ENCODE measurements around the gene PBXIP1.
"Not testable (repeated sequence)": the region's sequence is repeated elsewhere in the genome, so short reads cannot be mapped to it uniquely, and the experiment has no call there.

Gene PBXIP1, protein sequence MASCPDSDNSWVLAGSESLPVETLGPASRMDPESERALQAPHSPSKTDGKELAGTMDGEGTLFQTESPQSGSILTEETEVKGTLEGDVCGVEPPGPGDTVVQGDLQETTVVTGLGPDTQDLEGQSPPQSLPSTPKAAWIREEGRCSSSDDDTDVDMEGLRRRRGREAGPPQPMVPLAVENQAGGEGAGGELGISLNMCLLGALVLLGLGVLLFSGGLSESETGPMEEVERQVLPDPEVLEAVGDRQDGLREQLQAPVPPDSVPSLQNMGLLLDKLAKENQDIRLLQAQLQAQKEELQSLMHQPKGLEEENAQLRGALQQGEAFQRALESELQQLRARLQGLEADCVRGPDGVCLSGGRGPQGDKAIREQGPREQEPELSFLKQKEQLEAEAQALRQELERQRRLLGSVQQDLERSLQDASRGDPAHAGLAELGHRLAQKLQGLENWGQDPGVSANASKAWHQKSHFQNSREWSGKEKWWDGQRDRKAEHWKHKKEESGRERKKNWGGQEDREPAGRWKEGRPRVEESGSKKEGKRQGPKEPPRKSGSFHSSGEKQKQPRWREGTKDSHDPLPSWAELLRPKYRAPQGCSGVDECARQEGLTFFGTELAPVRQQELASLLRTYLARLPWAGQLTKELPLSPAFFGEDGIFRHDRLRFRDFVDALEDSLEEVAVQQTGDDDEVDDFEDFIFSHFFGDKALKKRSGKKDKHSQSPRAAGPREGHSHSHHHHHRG

DNA sequence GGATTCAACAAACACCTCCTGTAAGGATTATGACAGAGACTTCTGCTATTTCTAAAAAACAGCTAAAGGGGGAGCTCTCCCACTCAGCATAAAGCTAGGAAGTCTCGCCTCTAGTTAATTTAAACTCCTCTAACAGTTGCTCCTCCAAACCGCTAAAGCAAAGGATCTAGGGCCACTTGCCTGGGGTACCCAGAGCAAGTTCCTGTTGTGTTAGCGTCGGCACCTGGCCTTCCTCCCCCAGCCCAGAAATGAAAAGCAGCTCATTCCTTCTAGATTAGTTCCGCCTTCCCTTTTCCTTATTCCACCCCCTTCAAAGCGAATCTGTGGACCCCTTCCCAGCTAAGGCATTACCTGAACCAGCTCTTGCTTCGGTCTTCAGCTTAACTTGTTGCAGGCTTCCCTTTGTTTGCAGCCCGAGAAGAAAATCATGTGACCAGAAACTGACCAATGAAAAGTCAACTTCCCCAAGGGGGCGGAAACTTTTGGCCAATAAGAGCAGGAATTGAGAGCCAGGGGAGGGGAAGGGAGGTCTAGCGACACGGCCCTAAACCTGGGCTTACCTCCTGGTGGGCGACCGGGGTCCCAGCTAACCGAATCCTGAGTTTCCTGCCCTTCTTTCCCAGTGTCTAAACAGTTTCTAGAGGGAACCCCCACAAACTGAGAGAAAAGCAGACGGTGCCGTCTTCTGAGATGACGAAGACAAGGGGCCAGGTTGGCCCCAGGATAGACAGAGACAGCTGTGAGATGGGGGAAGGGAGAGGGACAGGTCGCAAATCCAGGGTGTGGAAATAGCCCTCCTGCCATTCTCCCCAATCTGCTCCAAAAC is at the start of gene PBXIP1:
PBXIP1 (minus strand) TSS at position 382 of the 826 bp plus-strand sequence. CDS start 2,378 bp downstream, outside the sequence.
- peak; percentile 81 for DNase-seq

DNA sequence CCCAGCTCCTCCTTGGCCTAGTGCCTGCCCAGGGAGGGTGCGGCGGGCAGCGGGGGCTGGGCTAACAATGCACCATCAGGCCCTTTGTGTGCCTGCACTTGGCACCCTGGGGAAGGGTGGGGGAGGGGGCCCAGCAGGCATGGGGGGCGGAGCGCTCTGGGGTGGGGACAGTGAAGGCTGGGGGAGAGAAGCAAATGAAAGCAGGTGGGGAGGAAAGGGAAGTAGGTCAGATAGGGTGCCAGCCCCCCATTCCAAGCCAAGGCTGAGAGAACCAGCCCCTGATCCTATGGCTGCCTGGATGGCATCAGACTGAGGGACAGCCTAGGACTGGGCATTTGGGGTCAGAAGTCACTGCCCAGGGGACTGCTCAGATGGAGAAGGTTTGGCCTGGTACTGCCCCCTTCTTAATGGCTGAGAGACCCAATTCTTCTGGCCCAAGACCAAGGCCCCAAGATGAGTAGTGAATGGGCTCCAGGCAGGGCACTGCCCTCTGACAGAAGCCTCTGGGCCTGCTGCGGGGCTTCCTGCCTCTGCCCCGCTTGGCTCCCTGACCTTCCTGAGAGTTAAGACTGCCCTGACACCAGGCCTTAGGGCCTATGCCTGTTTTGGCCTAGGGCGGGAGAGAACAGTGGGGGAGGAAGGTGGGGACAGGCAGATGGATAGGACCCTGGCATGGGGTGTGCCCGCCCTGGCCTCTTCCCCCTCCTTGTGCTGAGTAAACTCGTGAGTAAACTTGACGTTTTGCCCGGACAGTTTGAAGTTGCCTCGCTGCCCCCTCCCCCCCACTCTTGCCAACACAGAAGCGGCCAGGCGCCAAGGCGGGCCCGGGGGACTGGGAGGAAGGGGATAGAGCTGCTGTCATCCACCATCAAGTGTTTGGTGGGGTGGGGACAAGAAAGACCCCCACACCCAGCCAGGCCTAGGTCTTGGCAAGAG is 49.4 kb upstream of the PBXIP1 start:
- no peak for DNase-seq

DNA sequence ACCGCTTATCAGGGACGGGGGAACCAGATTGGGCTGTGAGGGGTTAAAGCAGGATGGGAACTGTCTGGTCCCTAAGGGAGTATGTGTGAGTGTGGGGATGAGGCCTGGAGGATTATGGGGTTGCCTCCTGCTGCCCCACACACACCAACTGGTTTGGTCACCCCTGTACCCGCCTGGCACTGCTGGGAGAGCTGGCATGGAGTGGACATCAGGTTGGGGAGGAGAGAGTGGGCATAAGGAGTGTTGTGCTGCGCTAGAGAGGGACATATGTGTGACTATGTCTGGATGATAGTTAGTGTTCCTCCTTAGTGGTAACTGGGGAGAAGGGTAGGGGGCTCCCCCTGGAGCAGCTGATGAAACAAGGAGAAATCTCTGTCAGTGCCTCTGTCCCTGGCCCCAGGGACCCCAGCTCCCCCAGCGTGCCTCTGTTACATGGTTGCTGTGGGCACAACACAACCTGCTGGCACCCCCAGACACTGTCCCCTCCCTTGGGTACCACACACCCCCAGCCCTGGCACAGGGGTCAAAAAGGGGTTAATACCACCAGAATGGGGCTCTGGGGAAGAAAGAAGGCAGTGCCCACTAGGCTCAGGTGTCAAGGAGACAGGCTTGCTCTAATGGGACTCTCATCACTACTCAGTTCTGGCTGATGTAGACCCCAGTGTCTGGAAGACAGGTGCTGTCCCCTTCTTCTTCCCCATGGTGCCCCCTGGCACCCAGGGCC is 48.6 kb upstream of the PBXIP1 start:
- no peak for DNase-seq

DNA sequence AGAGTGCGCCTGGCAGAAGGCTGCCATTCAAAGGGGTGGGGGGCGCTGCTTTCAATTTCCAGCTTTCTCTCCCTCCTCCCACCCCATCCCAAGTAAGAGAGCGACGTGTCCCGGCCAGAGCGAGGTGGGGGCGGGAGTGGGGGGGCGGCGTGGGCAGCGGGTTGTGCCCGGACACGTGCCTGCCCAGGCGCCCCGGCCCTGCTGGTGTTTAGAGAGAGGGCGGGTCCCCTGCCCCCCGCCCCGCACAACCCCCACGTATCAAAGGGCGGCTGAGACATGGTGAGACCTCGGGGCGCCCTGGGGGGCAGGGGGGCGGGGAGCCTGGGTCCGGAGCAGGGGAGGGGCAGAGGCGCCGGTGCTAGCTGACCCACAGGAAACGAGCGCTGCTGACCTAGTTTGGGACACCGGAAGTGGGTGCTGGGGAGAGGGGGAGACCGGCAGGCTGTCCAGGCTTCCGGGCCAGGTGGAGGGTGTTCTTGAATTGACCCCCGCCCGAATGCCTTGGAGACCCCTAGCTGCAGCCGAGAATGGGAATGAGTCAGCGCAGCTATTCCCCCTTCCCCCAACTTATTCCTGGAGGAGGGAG is 48.0 kb upstream of the PBXIP1 start:
- DNase-seq: no peak

DNA sequence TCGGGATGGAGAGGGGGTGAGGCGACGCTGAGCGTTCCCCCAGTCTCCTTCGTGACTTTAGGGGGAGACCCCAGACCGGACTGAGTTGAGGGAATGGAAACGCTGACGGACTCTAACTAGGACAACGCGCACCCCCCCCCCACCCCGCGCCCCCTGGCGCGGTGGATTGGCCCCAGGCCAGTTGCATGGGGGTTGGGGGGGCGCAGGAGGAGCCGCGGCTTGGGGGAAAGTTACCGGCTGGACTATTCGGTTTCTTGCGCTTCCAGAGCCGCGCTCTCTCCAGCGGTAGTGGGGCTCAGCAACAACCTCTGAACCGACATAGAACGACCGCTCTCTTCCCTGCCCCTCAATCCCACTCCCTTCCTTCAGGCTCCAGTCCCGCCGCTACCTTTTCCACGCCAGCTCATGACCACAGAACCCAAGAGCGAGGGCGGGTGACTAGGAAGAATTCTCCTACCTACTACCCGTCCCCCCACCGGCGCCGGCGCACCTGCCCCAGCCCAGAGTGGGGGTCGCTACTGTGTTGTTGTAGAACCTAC is 47.4 kb upstream of the PBXIP1 start:
- no peak for DNase-seq

DNA sequence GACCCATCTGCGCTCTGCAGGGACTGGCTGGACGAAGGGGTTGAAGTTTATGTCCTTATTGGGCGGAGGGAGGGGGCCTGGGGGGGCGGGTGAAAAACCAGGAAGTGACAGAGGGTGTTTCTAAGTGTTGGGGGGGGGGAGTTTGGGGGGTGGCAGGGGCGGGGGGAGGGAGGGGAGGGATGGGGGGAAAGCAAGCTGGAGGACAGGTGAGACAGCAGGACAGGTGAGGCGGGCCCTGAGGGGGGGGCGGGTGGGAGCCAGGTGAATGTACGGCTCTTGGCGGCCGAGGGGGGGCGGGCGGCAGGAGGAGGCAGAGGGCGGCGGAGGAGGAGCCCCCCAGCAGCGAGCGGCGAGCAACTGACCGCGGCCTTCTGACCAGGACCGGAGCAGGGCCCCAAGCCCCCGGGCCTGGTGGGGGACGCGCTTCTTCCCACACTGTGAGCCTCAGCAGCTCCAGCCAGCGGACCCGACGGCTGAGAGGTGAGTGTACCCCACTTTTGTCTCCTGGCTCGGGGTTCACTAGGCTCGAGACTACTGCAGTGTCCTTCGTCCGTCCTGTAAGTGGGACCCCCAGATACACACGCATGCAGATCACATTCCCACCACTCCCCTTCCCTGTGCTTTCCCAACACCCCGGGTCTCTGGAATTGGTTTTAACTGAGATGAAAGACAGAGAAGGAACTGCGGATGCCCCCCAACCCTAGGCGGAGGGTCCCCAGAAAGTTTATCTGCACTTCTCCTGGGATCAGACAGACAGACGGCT is 46.7 kb upstream of the PBXIP1 start, which contains the start of gene ZBTB7B:
ZBTB7B (plus strand) TSS at position 339 of the 763 bp plus-strand sequence. CDS start 11,859 bp downstream, outside the sequence.
- no peak for DNase-seq

DNA sequence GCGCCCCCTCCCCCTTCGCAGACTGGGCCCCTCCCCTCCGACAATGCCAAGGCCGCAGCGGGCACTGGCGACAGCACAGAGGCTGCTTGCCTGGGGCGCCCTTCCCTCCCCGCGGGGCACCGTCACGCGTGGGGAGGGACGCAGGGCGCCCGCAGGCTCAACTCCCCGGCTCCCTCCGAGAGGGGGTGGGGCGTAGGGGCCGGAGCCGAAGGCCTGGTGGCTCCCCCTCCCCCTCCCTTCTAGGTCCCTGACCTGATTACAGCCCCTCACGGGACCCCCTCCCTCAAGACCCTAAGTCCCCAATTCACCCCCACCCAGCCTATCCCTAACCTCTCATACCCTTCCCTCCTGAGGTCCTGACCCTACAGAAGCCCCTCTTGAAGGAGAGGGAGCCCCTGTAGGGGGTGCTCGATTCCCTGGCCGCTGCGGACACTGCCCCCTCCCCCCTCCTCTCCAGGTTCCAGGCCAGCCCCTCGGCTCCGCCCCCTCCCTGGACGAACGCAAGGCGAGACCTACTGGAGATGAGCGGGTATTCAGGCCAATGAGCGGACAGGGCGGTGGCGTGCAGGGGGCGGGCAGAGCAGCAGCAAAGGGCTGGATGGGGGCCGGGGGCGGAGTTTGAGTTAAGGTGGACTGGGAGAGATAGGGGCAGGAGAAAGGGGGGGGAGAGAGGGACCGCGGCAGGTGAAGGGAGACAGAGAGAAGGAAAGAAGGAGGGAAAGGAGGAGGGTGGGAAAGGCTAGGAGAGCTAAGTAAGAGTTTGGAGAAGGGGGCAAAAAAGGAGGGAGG is 46.0 kb upstream of the PBXIP1 start:
- DNase-seq: peak; percentile 97

DNA sequence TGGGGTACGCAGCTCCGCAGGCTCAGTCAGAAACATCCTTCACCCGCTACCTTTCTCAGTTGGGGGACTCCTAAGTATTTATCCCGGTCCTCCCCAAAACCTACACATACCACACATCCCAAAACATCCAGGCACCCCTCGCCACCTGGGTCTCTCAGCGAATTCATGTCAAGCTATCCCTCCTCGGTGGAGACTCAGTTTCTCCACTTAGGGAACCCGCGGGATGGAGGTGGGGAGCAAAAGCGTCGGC is 45.5 kb upstream of the PBXIP1 start:
- no peak for DNase-seq

DNA sequence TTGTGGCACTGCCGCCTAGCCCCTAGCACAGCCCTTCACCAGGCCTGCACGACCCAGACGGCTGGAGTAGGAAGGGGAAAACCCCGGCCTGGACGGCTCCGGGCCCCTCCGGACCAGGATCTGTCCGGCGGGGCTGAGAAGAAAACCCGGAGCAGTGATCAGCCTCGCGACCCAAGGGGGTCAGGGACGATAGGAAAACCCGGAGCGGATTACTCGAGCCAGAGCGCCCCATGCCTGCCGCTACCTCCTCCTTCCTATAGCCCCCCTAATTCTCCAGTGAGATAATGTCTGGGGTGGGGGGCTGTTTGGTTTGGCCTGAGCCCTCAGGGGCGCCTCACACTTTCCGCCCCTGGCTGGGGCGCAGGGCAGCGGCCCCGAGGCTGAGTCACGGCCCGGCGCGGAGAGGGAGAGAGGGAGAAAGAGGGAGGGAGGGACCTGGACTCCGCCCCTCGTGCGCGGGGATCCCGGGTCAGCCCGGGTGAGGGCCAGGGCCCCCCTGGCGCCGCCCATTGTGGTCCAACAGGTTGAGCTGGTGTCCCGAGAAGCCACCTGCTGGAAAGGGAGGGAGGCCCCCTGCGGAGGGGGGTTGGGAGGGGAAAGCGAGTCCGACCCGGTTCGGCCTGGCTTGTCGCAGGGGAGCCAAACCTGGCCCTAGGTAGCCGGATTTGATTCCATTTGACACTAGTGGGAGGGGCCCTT is 45.0 kb upstream of the PBXIP1 start:
- DNase-seq: peak; percentile 85

DNA sequence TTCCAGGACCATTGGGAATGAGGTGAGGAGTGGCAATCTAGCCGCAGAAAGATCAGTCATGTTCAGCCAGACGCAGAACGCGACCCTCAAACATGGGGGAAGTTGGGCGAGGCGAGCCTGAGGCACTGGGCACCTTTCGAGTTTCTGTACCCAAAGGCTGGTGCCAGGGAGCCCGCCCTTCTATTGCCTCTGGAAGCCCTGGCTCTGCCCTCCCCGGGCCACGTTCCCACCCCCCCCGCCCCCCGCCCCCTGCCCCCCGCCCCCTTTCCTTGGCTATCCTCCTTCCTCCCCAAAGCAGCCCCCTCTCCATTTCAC is 44.5 kb upstream of the PBXIP1 start:
- no peak for DNase-seq

DNA sequence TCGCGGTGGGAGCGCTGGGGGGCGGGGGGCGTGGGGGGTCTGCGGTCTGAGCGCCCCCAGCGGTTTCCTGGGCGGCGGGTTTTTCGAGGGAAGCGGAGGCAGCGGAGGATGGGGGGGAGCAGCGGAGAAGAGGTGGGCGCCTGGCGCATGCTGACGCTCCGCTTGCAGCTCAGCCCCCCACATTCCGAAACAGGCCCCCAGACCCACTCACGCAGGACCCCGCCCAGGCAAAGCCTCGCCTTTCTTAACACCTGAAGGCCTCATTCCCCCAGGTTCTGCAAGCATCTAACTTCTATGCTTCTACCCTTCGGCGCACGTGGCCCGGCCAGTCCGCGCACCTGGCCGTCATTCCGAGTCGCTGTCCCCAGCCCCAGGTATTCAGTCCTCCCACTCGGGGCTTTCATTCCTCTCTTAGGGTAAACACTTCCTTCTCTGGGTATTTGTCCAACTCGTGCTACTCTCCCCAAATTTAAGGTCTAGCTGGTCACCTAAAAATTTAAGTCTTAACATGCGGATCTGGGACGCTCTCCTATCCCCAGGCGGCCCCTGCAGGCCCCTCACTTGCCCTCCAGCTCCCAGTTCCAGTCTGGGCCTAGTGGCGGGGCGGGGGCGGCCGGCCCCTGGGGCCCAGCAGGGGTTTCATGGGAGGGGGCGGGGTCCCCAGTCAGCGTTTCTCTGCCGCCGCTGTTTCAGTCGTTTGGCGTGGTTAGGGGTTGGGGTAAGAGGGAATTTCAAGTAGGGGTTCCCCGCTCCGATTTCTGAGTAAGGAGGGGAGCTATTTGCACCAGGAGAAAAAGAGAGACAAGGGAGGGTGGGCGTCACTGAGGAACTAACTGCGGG is 43.9 kb upstream of the PBXIP1 start:
- DNase-seq: peak; percentile 35

DNA sequence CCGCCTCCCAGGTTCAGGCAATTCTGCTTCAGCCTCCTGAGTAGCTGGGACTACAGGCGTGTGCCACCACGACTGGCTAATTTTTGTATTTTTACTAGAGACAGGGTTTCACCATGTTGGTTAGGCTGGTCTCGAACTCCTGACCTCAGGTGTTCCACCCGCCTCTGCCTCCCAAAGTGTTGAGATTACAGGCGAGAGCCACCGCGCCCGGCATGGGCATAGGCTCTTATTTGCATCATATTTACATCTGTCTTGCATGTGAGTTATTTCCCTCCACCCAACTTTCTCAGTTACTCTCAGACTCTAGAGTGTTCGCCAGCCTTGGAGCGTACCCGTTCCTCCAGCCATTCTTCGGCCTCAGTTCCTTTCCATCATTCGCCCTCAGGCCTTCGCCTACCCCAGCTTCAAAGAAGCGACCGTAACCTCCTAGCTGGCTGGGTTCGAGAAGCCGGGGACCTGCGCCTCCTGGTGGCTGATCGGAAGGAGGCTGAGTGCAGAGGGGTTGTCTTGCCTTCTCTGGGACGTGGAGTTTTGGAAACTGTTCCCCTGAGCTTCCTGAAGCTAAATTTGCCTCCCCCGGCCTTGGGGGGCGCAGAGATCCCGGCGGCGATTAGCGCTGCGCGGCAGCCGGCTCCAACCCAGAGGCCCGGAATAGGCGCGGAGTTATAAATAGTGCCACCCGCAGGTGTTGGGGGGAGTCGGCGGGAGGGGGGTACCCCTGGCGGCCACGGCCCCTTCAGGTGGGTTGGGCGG is 43.1 kb upstream of the PBXIP1 start:
- DNase-seq: peak; percentile 24

DNA sequence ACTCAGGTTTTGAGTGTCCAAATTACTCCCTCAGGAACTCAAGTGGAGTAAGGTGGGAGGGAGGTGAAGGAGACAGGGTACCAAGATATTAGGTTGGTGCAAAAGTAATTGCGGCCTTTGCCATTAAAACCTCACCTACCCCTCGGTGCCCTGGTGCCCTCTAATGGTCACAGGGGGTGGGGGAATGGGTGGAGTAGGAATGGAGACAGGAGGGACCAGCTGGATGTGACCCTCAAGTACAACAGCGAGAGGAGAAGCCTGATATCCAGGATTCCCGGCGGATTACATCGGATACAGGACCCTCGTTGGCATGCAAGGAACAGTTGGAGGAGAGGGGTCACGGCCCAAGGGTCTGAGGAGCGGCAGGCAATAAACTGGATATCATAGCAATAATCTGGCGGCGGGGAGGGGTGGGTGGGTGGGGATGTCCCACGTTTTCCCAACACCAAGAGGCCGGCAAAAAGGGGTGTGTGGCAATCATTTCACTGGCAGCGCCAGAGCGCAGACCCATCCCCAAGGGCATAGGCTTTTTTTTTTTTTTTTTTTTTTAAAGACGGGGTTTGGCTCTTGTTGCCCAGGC is 42.4 kb upstream of the PBXIP1 start:
- no peak for DNase-seq

DNA sequence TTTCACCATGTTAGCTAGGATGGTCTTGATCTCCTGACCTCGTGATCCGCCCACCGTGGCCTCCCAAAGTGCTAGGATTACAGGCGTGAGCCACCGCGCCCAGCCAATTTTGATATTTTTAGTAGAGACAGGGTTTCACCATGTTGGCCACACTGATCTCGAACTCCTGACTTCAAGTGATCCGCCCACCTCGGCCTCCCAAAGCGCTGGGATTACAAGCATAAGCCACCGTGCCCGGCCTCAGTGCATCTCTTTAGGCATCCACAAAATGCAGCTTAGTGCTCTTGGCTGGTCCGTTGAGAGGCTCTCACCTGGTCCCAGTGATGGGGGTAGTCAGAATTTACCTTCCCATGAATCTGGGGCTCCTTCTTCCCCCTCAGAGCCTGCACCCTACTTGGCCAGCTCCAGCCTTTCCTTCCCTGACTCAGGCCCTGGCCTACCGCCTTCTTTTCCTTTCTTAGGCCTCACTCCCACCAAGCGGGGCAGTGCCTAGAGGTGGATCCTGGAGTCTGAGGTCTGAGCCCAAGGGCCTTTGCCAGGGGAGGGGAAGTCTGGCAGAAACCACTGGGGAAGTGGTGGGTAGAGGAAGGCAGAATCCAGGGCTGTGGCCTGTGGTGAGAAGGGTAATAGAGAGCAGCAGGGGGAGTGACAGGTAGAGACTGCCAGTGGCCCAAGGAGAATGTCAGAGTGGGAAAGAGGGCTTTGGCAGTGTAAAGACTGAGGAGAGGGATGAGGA is 41.2 kb upstream of the PBXIP1 start:
- DNase-seq: no peak

DNA sequence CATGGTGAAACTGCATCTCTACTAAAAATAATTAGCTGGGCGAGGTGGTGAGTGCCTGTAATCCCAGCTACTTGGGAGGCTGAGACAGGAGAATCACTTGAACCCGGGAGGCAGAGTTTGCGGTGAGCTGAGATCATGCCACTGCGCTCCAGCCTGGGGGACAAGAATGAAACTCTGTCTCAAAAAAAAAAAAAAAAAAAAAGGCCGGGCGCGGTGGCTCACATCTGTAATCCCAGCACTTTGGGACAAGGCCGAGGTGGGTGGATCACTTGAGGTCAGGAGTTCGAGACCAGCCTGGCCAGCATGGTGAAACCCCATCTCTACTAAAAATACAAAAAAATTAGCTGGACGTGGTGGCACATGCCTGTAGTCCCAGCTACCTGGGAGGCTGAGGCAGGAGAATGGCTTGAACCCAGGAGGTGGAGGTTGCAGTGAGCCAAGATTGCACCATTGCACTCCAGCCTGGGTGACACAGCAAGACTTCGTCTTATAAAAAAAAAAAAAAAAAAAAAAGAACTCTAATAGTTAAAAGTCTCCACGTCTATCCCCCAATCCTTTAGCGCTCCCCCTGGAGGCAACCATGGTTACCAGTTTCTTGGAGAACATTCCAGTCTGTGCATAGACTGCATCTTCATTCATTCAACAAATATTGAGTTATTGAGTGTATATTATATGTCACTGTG is 39.5 kb upstream of the PBXIP1 start:
- not testable (repeated sequence) for DNase-seq
